T-cell (primary cell): ENCODE data around the gene ABCA10. TPM values are rescaled to one million over a fixed set of nuclear protein-coding genes. Genes with fewer than 3 reads are reported as not detected.

Experiments used
- ATAC-seq, 4 experiments: fragments of 200-7000 bp in 3 of 4; fragments of 150-1000 bp in 1 of 4; cut with Tn5 transposase; replicated peaks in 1 of 4; 1 replicate in 3 of 4; 2 replicates in 1 of 4; pipeline ENCODE4 v1.10.0; 2021; ENCODE audit warnings: moderate library complexity in 3 of 4, mild to moderate bottlenecking in 2 of 4, moderate number of reproducible peaks in 1 of 4
- CTCF ChIA-PET, 2 donors: fragments of 300-600 bp; sonication (Branson Sonifier 250); formaldehyde crosslinking; loops; one replicate each; lab custom pipeline; 2022; ENCODE audit warnings: antibody characterized with exemption in 2 of 2; lab: Charles Lee
- POLR2A ChIA-PET, 2 donors: fragments of 300-600 bp; sonication (Branson Sonifier 250); formaldehyde crosslinking; loops; one replicate each; lab custom pipeline; 2022; ENCODE audit warnings: antibody characterized with exemption in 2 of 2; lab: Charles Lee
- DNase-seq, 35 experiments: peaks; one replicate each; pipeline versions ENCODE4 v3.0.0 to v3.0.0-alpha.2; 2013 to 2023
- H3K27ac ChIP-seq: one replicate; pipeline ENCODE4 v1.5.1; 2013; ENCODE audit warnings: low read length
- H3K27me3 ChIP-seq, 2 experiments: replicated peaks in 1 of 2; 1 replicate in 1 of 2; 2 replicates in 1 of 2; pipeline versions ENCODE4 v1.6.1 to v1.7.0; 2013; ENCODE audit warnings: low read length in 1 of 2, mixed read lengths in 1 of 2; ENCODE audit not compliant: control insufficient read depth in 2 of 2, insufficient read depth in 2 of 2; ENCODE audit errors: extremely low read depth in 1 of 2
- H3K36me3 ChIP-seq, 2 donors: 1 replicate in 1 of 2; 2 replicates in 1 of 2; pipeline versions ENCODE4 v1.6.1 to v1.7.0; 2013; ENCODE audit warnings: low read length in 1 of 2; ENCODE audit not compliant: control insufficient read depth in 2 of 2, insufficient read depth in 1 of 2; ENCODE audit errors: extremely low read depth in 1 of 2
- H3K4me1 ChIP-seq, 2 experiments: 1 replicate in 1 of 2; 2 replicates in 1 of 2; pipeline versions ENCODE4 v1.6.1 to v1.7.0; 2013; ENCODE audit warnings: low read length in 2 of 2, mixed read lengths in 1 of 2; ENCODE audit not compliant: insufficient read depth in 2 of 2, control insufficient read depth in 1 of 2; ENCODE audit errors: extremely low read depth in 1 of 2
- H3K4me3 ChIP-seq, 2 donors: 1 replicate in 1 of 2; 2 replicates in 1 of 2; pipeline versions ENCODE4 v1.5.1 to v1.7.0; 2013; ENCODE audit warnings: mild to moderate bottlenecking in 2 of 2, low read length in 1 of 2, moderate library complexity in 1 of 2; ENCODE audit not compliant: control insufficient read depth in 1 of 2; ENCODE audit errors: extremely low read depth in 1 of 2
- H3K9me3 ChIP-seq: 2 replicates; pipeline ENCODE4 v1.7.0; 2013
- H3K27ac Mint-ChIP-seq, 2 donors: one replicate each; pipeline ENCODE4 v1.8.0; 2020 to 2021; ENCODE audit warnings: mild to moderate bottlenecking in 2 of 2, mixed read lengths in 2 of 2
- H3K27me3 Mint-ChIP-seq, 2 donors: one replicate each; pipeline ENCODE4 v1.8.0; 2021 to 2022; ENCODE audit warnings: mixed read lengths in 2 of 2
- H3K36me3 Mint-ChIP-seq: one replicate; pipeline ENCODE4 v1.8.0; 2021; ENCODE audit warnings: mixed read lengths
- H3K4me1 Mint-ChIP-seq, 3 donors: one replicate each; pipeline ENCODE4 v1.8.0; 2020 to 2022; ENCODE audit warnings: mixed read lengths in 3 of 3, mild to moderate bottlenecking in 1 of 3
- H3K4me3 Mint-ChIP-seq, 3 donors: one replicate each; pipeline ENCODE4 v1.8.0; 2020 to 2022; ENCODE audit warnings: mild to moderate bottlenecking in 3 of 3, mixed read lengths in 3 of 3, moderate library complexity in 3 of 3
- H3K9me3 Mint-ChIP-seq, 3 donors: one replicate each; pipeline ENCODE4 v1.8.0; 2020 to 2022; ENCODE audit warnings: mixed read lengths in 3 of 3
- WGBS: methylation state at CpG from one replicate; pipeline ENCODE4 v1.1.5; 2013; ENCODE audit warnings: missing lambda C conversion rate; ENCODE audit not compliant: insufficient coverage; 5-methylcytosine and 5-hydroxymethylcytosine counted together
- total RNA-seq, 35 experiments: library from RNA in 6 of 35; stranded (reverse) in 6 of 35; fragments of 120-200 nt in 1 of 35; gene quantifications; one replicate each; pipeline versions ENCODE4 v1.2.1 to v1.2.4 and lab custom pipeline; 2013 to 2026

ABCA10 gene
- total RNA-seq, 5 donors from 2014 or later (not counting 1 experiment from before 2014, with no cell fraction given): 1.4 to 3.5 (median 1.6) TPM

- Histone ChIP-seq H3K9me3 (no peaks in the 10 kb centered on the region), H3K27ac (no peak overlapping the region), H3K36me3 (peaks cover 0 to 3% of the 10 kb centered on the region in 2 donors), H3K4me3 (no peak overlapping the region), H3K27me3 (no peaks in the 10 kb centered on the region), H3K4me1 (no peaks in the 10 kb centered on the region)
- WGBS: no CpG with 5 or more reads among the region's 1 CpG
- ATAC-seq (no peak), DNase-seq (no peak)
- ChIA-PET POLR2A (no interaction called here), CTCF (interaction anchor here (0.6 to 3.4 kb wide), 3 partner anchors 447 to 469 kb away, joined by 4 to 15 read pairs (median 4); no protein-coding TSS in a partner anchor)
- H3K9me3 Mint-ChIP-seq: no peaks in the 10 kb centered on the region
- H3K27ac Mint-ChIP-seq: no peak overlapping the region
- no peak overlapping the region for H3K4me3 Mint-ChIP-seq
- peaks cover 10% of the 10 kb centered on the region for H3K36me3 Mint-ChIP-seq
- H3K27me3 Mint-ChIP-seq: no peaks in the 10 kb centered on the region
- H3K4me1 Mint-ChIP-seq: no peaks in the 10 kb centered on the region
These were observed 17.6 kb upstream of the ABCA10 start for GRCh38 chr17:69246202-69246601.

GRCh38 chr17:69245617-69246016 lies 17.0 kb upstream of the ABCA10 start:
- ATAC-seq: no peak
- ChIA-PET CTCF (interaction anchor here (0.7 to 3.4 kb wide), 2 partner anchors 99 to 467 kb away, joined by 3 to 15 read pairs; no protein-coding TSS in a partner anchor), POLR2A (no interaction called here)
- no peak for DNase-seq
- Mint-ChIP-seq H3K4me3 (no peak overlapping the region), H3K4me1 (no peaks in the 10 kb centered on the region), H3K36me3 (peaks cover 16% of the 10 kb centered on the region), H3K27ac (no peak overlapping the region), H3K9me3 (no peaks in the 10 kb centered on the region), H3K27me3 (no peaks in the 10 kb centered on the region)
- Histone ChIP-seq H3K9me3 (no peaks in the 10 kb centered on the region), H3K36me3 (peaks cover 0 to 3% of the 10 kb centered on the region in 2 donors), H3K4me1 (no peaks in the 10 kb centered on the region), H3K27me3 (no peaks in the 10 kb centered on the region), H3K4me3 (no peak overlapping the region), H3K27ac (no peak overlapping the region)
- WGBS: no CpG with 5 or more reads among the region's 2 CpGs

GRCh38 chr17:69239611-69240600 lies 11.3 kb upstream of the ABCA10 start:
- no peak for ATAC-seq
- WGBS: 95% methylated on average over 5 of the region's 8 CpGs
- Histone ChIP-seq H3K27ac (no peak overlapping the region), H3K9me3 (no peaks in the 10 kb centered on the region), H3K4me1 (peaks cover 0 to 4% of the 10 kb centered on the region in 2 experiments), H3K27me3 (no peaks in the 10 kb centered on the region), H3K36me3 (peaks cover 0 to 3% of the 10 kb centered on the region in 2 donors), H3K4me3 (no peak overlapping the region)
- Mint-ChIP-seq H3K36me3 (peaks cover 32% of the 10 kb centered on the region), H3K4me3 (no peak overlapping the region), H3K9me3 (no peaks in the 10 kb centered on the region), H3K27ac (no peak overlapping the region), H3K4me1 (no peaks in the 10 kb centered on the region), H3K27me3 (no peaks in the 10 kb centered on the region)
- POLR2A ChIA-PET: no interaction called here
- DNase-seq: no peak
- CTCF ChIA-PET: interaction anchor here in 1 of 2 donors (0.6 kb wide), 1 partner anchor 471 kb away, joined by 4 read pairs; no protein-coding TSS in a partner anchor

- Mint-ChIP-seq H3K27ac (no peak overlapping the region), H3K36me3 (peaks cover 26% of the 10 kb centered on the region), H3K4me1 (no peaks in the 10 kb centered on the region), H3K9me3 (peaks cover 0 to 15% (median 14%) of the 10 kb centered on the region in 3 donors), H3K27me3 (no peaks in the 10 kb centered on the region), H3K4me3 (no peak overlapping the region)
- H3K27me3 ChIP-seq: no peaks in the 10 kb centered on the region
- no peak for DNase-seq
- no CpG with 5 or more reads among the region's 3 CpGs for WGBS
- peaks cover 0 to 4% of the 10 kb centered on the region in 2 experiments for H3K4me1 ChIP-seq
- no peaks in the 10 kb centered on the region for H3K36me3 ChIP-seq
- no peak overlapping the region for H3K4me3 ChIP-seq
- ChIA-PET CTCF (interaction anchor here in 1 of 2 donors (0.5 kb wide), 1 partner anchor 465 kb away, joined by 4 read pairs; no protein-coding TSS in a partner anchor), POLR2A (no interaction called here)
- ATAC-seq: no peak
- no peaks in the 10 kb centered on the region for H3K9me3 ChIP-seq
- H3K27ac ChIP-seq: no peak overlapping the region
These were observed 8.3 kb upstream of the ABCA10 start for GRCh38 chr17:69236946-69237345.

- Histone ChIP-seq H3K36me3 (no peaks in the 10 kb centered on the region), H3K4me1 (peaks cover 0 to 4% of the 10 kb centered on the region in 2 experiments), H3K27ac (no peak overlapping the region), H3K4me3 (no peak overlapping the region), H3K9me3 (no peaks in the 10 kb centered on the region), H3K27me3 (no peaks in the 10 kb centered on the region)
- H3K4me1 Mint-ChIP-seq: no peaks in the 10 kb centered on the region
- peaks cover under 1 to 18% (median 16%) of the 10 kb centered on the region in 3 donors for H3K9me3 Mint-ChIP-seq
- POLR2A ChIA-PET: no interaction called here
- no peak for ATAC-seq
- peaks cover 25% of the 10 kb centered on the region for H3K36me3 Mint-ChIP-seq
- no peak overlapping the region for H3K4me3 Mint-ChIP-seq
- WGBS: no CpG with 5 or more reads among the region's 2 CpGs
- no peak overlapping the region for H3K27ac Mint-ChIP-seq
- CTCF ChIA-PET: no interaction called here
- DNase-seq: no peak
- no peaks in the 10 kb centered on the region for H3K27me3 Mint-ChIP-seq
These were observed 7.8 kb upstream of the ABCA10 start for GRCh38 chr17:69236464-69236863.

- no peak overlapping the region for H3K27ac ChIP-seq
- WGBS: 0% methylated on average over 1 of the region's 1 CpG
- ATAC-seq: peak; percentile 43 to 64 (median 56)
- CTCF ChIA-PET: interaction anchor here (0.5 to 0.7 kb wide), 4 partner anchors 236 to 460 kb away, joined by 3 read pairs; no protein-coding TSS in a partner anchor
- no peaks in the 10 kb centered on the region for H3K4me1 Mint-ChIP-seq
- no peaks in the 10 kb centered on the region for H3K9me3 ChIP-seq
- H3K4me1 ChIP-seq: peaks cover 0 to 4% of the 10 kb centered on the region in 2 experiments
- H3K36me3 ChIP-seq: no peaks in the 10 kb centered on the region
- H3K36me3 Mint-ChIP-seq: peaks cover 15% of the 10 kb centered on the region
- no peaks in the 10 kb centered on the region for H3K27me3 Mint-ChIP-seq
- no peak overlapping the region for H3K4me3 ChIP-seq
- peaks cover 11 to 26% (median 23%) of the 10 kb centered on the region in 3 donors for H3K9me3 Mint-ChIP-seq
- no peak overlapping the region for H3K27ac Mint-ChIP-seq
- POLR2A ChIA-PET: no interaction called here
- H3K27me3 ChIP-seq: no peaks in the 10 kb centered on the region
- no peak overlapping the region for H3K4me3 Mint-ChIP-seq
- DNase-seq: peak in 34 of 35 experiments; percentile 0 to 69 (median 38)
These were observed 6.9 kb upstream of the ABCA10 start for GRCh38 chr17:69235338-69236058.
